ENCODE results near the gene CGB2.

Gene CGB2

DNA sequence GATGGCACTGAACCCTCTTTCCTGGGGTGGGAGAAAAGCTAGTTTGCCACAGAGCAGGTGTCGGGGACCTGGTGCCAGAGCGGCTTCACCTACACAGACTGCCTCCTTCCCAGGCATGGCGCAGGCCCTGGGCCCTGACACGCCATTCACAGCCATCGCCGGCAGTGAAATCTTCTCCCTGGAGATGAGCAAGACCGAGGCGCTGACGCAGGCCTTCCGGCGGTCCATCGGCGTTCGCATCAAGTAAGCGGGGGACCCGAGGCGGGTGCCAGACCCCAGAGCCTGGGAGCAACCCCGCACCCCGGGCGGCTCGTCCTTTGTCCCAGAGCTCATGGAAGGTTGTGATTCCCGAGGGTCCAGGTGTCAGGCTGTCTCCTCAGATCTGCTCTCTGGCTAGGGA lies 24.8 kb upstream of the CGB2 start:
- Histone ChIP-seq H3K79me2 (no peaks in the 10 kb centered on the region), H3K4me1 (no peaks in the 10 kb centered on the region), H3K4me2 (ENCODE audit: low read length) (no peak overlapping the region), H3K36me3 (ENCODE audit: control insufficient read depth, insufficient read depth, low read length) (no peaks in the 10 kb centered on the region), H3K27ac (no peak overlapping the region), H3K4me3 (ENCODE audit: low read depth, low read length) (no peak overlapping the region), H3K9ac (no peak overlapping the region), H2AFZ (no peak overlapping the region), H3K27me3 (ENCODE audit: control insufficient read depth, insufficient read depth, low read length) (no peaks in the 10 kb centered on the region), H3K9me3 (ENCODE audit: control insufficient read depth, low read length) (no peaks in the 10 kb centered on the region)
- TF ChIP-seq, protein P1, sequence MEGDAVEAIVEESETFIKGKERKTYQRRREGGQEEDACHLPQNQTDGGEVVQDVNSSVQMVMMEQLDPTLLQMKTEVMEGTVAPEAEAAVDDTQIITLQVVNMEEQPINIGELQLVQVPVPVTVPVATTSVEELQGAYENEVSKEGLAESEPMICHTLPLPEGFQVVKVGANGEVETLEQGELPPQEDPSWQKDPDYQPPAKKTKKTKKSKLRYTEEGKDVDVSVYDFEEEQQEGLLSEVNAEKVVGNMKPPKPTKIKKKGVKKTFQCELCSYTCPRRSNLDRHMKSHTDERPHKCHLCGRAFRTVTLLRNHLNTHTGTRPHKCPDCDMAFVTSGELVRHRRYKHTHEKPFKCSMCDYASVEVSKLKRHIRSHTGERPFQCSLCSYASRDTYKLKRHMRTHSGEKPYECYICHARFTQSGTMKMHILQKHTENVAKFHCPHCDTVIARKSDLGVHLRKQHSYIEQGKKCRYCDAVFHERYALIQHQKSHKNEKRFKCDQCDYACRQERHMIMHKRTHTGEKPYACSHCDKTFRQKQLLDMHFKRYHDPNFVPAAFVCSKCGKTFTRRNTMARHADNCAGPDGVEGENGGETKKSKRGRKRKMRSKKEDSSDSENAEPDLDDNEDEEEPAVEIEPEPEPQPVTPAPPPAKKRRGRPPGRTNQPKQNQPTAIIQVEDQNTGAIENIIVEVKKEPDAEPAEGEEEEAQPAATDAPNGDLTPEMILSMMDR (IDR thresholded peaks at IDR 0.05): no peak

DNA sequence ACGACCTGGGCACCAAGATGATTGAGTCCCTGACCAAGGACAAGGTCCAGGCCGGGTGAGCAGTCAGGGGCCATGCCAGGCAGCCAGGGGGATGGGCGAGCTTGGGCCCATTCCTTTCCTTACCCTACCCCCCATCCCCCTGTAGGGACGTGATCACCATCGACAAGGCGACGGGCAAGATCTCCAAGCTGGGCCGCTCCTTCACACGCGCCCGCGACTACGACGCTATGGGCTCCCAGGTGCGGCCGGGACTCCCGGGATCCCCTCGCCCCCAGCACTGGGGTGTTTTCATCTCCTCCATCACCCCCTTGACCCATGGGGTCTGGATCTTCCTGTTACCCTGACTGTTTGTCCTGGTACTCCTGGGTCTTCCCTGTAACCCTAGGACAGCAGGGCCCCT lies 21.9 kb upstream of the CGB2 start:
- H3K79me2 ChIP-seq: no peaks in the 10 kb centered on the region
- H3K4me3 ChIP-seq (ENCODE audit: low read depth, low read length): no peak overlapping the region
- no peak overlapping the region for H2AFZ ChIP-seq
- no peaks in the 10 kb centered on the region for H3K36me3 ChIP-seq (ENCODE audit: control insufficient read depth, insufficient read depth, low read length)
- H3K4me1 ChIP-seq: no peaks in the 10 kb centered on the region
- no peak overlapping the region for H3K9ac ChIP-seq
- no peak overlapping the region for H3K27ac ChIP-seq
- no peaks in the 10 kb centered on the region for H3K27me3 ChIP-seq (ENCODE audit: control insufficient read depth, insufficient read depth, low read length)
- H3K9me3 ChIP-seq (ENCODE audit: control insufficient read depth, low read length): no peaks in the 10 kb centered on the region
- TF ChIP-seq, protein P1 (IDR thresholded peaks at IDR 0.05): no peak
- no peak overlapping the region for H3K4me2 ChIP-seq (ENCODE audit: low read length)

DNA sequence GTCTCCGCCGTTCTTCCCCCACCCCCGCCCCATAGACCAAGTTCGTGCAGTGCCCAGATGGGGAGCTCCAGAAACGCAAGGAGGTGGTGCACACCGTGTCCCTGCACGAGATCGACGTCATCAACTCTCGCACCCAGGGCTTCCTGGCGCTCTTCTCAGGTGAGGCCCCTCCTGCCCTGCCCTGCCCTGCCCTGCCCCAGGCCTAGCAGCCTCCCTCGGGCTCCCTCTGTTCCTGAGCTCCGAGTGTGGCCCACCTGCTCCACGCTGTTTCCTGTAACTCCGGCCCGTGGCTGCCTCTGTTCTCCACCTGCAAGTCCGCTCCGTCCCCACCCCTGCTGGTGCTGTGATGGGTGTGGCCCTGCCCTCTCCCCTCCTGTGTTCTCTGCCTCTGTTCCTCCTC lies 21.2 kb upstream of the CGB2 start:
- H3K36me3 ChIP-seq (ENCODE audit: control insufficient read depth, insufficient read depth, low read length): no peaks in the 10 kb centered on the region
- no peaks in the 10 kb centered on the region for H3K4me1 ChIP-seq

DNA sequence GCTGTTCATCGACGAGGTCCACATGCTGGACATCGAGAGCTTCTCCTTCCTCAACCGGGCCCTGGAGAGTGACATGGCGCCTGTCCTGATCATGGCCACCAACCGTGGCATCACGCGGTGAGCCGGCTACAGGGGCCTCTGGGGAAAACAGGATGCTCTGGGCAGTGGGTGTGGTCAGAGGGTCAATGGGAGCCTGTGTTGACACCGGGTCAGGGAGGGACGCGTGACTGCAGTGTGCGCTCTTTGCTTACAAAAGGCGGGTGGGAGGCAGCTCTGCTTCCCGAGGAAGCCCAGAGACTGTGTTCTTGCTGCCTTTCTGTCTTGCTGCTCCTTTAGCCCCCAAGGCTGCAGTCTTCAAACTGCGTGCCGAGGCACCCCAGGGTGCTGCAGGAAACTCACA lies 20.5 kb upstream of the CGB2 start:
- H2AFZ ChIP-seq: no peak overlapping the region
- H3K79me2 ChIP-seq: no peaks in the 10 kb centered on the region
- H3K4me3 ChIP-seq (ENCODE audit: low read depth, low read length): no peak overlapping the region
- H3K4me2 ChIP-seq (ENCODE audit: low read length): no peak overlapping the region
- no peaks in the 10 kb centered on the region for H3K4me1 ChIP-seq
- H3K9me3 ChIP-seq (ENCODE audit: control insufficient read depth, low read length): no peaks in the 10 kb centered on the region
- no peak overlapping the region for H3K27ac ChIP-seq
- H3K9ac ChIP-seq: no peak overlapping the region
- TF ChIP-seq, protein P1 (IDR thresholded peaks at IDR 0.05): no peak
- H3K27me3 ChIP-seq (ENCODE audit: control insufficient read depth, insufficient read depth, low read length): no peaks in the 10 kb centered on the region
- H3K36me3 ChIP-seq (ENCODE audit: control insufficient read depth, insufficient read depth, low read length): no peaks in the 10 kb centered on the region

More for the DNA sequence above, 21.2 kb upstream of the CGB2 start:
- no peak overlapping the region for H3K4me3 ChIP-seq (ENCODE audit: low read depth, low read length)
- no peak overlapping the region for H3K27ac ChIP-seq
- no peak overlapping the region for H3K9ac ChIP-seq
- no peaks in the 10 kb centered on the region for H3K79me2 ChIP-seq
- H3K27me3 ChIP-seq (ENCODE audit: control insufficient read depth, insufficient read depth, low read length): no peaks in the 10 kb centered on the region
- H3K4me2 ChIP-seq (ENCODE audit: low read length): no peak overlapping the region
- TF ChIP-seq, protein P1 (IDR thresholded peaks at IDR 0.05): no peak
- H2AFZ ChIP-seq: no peak overlapping the region
- H3K9me3 ChIP-seq (ENCODE audit: control insufficient read depth, low read length): no peaks in the 10 kb centered on the region

DNA sequence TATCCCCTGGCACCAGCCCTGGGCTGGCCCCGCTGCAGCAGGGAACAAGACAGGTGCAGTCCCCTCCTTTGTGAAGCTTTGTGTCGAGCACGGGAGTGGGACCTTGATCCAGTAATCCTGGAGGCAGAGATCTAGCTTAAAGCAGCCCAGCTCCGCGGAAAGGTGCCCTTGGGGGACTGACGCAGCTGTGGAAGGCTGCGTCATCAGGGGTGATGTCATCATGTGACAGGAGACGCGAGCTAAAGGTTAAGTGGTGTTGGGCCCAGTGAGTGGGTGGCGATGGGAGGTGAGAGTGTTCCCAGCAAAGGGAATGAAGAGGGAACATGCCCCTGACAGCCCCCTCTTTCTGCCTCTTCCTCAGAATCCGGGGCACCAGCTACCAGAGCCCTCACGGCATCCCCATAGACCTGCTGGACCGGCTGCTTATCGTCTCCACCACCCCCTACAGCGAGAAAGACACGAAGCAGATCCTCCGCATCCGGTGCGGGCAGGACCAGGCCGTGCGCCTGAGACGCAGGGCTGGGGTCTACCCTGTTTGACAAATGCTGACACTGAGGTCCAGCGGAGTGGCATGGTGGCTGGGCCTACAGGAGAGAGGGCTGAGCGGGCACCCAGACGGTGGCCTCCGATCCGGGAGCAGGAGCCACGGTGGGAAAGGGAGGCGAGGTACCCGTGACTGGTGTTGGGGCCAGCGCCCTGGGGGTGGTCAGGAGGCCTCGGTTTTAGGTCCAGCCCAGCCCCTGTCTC lies 17.4 kb upstream of the CGB2 start:
- H3K9me3 ChIP-seq (ENCODE audit: control insufficient read depth, low read length): no peaks in the 10 kb centered on the region
- no peak overlapping the region for H3K27ac ChIP-seq
- H3K4me1 ChIP-seq: peaks cover 2% of the 10 kb centered on the region
- H3K4me3 ChIP-seq (ENCODE audit: low read depth, low read length): no peak overlapping the region
- H3K79me2 ChIP-seq: no peaks in the 10 kb centered on the region
- no peaks in the 10 kb centered on the region for H3K36me3 ChIP-seq (ENCODE audit: control insufficient read depth, insufficient read depth, low read length)
- no peak overlapping the region for H2AFZ ChIP-seq
- TF ChIP-seq, protein P1 (IDR thresholded peaks at IDR 0.05): no peak
- no peak overlapping the region for H3K4me2 ChIP-seq (ENCODE audit: low read length)
- no peak overlapping the region for H3K9ac ChIP-seq
- H3K27me3 ChIP-seq (ENCODE audit: control insufficient read depth, insufficient read depth, low read length): no peaks in the 10 kb centered on the region
